Parathyroid adenoma (tissue), 2 donors: ENCODE results near the gene SPEF2.

Source experiments
- H2AFZ ChIP-seq: fragments of 300-600 bp; sonication (generic); one replicate; pipeline ENCODE4 v1.7.0; 2017; ENCODE audit warnings: antibody characterized with exemption, mild to moderate bottlenecking
- H3K27ac ChIP-seq: fragments of 300-600 bp; sonication (generic); one replicate; pipeline ENCODE4 v1.7.0; 2017
- H3K27me3 ChIP-seq: fragments of 300-600 bp; sonication (generic); one replicate; pipeline ENCODE4 v1.7.0; 2017; ENCODE audit warnings: low read length; ENCODE audit not compliant: control insufficient read depth, insufficient read depth
- H3K36me3 ChIP-seq: fragments of 300-600 bp; sonication (generic); one replicate; pipeline ENCODE4 v1.7.0; 2017; ENCODE audit warnings: low read length; ENCODE audit not compliant: control insufficient read depth, insufficient read depth
- H3K4me1 ChIP-seq: fragments of 300-600 bp; sonication (generic); one replicate; pipeline ENCODE4 v1.7.0; 2017; ENCODE audit warnings: control low read depth
- H3K4me2 ChIP-seq: fragments of 300-600 bp; sonication (generic); one replicate; pipeline ENCODE4 v1.7.0; 2017; ENCODE audit warnings: low read length
- H3K4me3 ChIP-seq: fragments of 300-600 bp; sonication (generic); one replicate; pipeline ENCODE4 v1.7.0; 2017; ENCODE audit warnings: low read depth, low read length
- H3K79me2 ChIP-seq: fragments of 300-600 bp; sonication (generic); one replicate; pipeline ENCODE4 v1.7.0; 2017; ENCODE audit warnings: control low read depth
- H3K9ac ChIP-seq: fragments of 300-600 bp; sonication (generic); one replicate; pipeline ENCODE4 v1.7.0; 2017; ENCODE audit warnings: mild to moderate bottlenecking
- H3K9me3 ChIP-seq: fragments of 300-600 bp; sonication (generic); one replicate; pipeline ENCODE4 v1.7.0; 2017; ENCODE audit warnings: low read length; ENCODE audit not compliant: control insufficient read depth
- TF ChIP-seq, protein P1 (sequence below): fragments of 300-600 bp; sonication (generic); IDR thresholded peaks from one replicate; pipeline ENCODE4 v1.7.0; 2017; ENCODE audit warnings: antibody characterized with exemption, mild to moderate bottlenecking
- donor health status: primary hyperparathyroidism.

Gene SPEF2

DNA sequence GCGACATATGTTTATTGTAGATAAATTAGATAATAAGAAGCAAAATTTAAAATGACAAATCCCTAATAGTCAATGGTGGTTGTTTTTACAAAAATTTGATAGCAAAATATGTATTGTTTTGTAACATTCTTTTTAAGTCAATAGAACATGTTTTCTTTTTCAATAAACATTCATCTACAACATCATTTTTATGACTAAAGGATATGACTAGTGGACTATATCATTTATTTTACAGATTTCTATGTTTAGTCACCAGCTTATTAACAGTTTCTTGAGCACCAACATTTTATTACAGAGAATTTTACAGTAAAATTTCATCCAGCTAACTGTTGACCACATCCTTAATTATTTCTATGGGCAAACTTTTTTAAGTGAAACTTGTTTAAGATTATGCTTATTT, 124.3 kb downstream of the SPEF2 start:
- no peaks in the 10 kb centered on the region for H3K9me3 ChIP-seq
- TF ChIP-seq, protein P1, sequence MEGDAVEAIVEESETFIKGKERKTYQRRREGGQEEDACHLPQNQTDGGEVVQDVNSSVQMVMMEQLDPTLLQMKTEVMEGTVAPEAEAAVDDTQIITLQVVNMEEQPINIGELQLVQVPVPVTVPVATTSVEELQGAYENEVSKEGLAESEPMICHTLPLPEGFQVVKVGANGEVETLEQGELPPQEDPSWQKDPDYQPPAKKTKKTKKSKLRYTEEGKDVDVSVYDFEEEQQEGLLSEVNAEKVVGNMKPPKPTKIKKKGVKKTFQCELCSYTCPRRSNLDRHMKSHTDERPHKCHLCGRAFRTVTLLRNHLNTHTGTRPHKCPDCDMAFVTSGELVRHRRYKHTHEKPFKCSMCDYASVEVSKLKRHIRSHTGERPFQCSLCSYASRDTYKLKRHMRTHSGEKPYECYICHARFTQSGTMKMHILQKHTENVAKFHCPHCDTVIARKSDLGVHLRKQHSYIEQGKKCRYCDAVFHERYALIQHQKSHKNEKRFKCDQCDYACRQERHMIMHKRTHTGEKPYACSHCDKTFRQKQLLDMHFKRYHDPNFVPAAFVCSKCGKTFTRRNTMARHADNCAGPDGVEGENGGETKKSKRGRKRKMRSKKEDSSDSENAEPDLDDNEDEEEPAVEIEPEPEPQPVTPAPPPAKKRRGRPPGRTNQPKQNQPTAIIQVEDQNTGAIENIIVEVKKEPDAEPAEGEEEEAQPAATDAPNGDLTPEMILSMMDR = no peak
- no peaks in the 10 kb centered on the region for H3K36me3 ChIP-seq
- H3K4me2 ChIP-seq = no peak overlapping the region
- H2AFZ ChIP-seq = no peak overlapping the region
- no peak overlapping the region for H3K4me3 ChIP-seq
- no peaks in the 10 kb centered on the region for H3K27me3 ChIP-seq
- H3K27ac ChIP-seq = no peak overlapping the region
- H3K4me1 ChIP-seq = no peaks in the 10 kb centered on the region
- H3K9ac ChIP-seq = no peak overlapping the region
- no peaks in the 10 kb centered on the region for H3K79me2 ChIP-seq

DNA sequence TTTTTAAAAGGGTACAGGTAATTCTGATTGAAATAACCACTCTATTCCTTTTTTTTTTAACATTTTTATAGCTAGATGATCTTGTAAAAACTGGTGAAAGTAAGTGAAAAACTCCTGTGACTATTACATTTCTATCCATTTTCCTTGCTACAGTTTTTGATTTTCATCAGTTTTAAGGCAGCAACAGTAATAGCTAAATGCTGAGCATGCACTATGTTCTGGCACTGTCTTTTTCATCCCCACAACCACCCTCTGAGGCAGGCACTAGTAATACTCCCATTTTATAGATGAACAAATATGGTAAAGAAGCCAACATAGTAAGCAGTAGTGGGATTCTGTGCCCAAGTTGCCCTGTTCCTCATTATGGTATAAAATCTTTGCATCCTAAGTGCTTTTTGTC, 126.0 kb downstream of the SPEF2 start:
- Histone ChIP-seq H3K9me3 (no peaks in the 10 kb centered on the region), H3K79me2 (no peaks in the 10 kb centered on the region), H3K9ac (no peak overlapping the region), H2AFZ (no peak overlapping the region), H3K27me3 (no peaks in the 10 kb centered on the region), H3K4me2 (no peak overlapping the region), H3K27ac (no peak overlapping the region), H3K36me3 (no peaks in the 10 kb centered on the region), H3K4me1 (no peaks in the 10 kb centered on the region), H3K4me3 (no peak overlapping the region)
- TF ChIP-seq, protein P1 = no peak

DNA sequence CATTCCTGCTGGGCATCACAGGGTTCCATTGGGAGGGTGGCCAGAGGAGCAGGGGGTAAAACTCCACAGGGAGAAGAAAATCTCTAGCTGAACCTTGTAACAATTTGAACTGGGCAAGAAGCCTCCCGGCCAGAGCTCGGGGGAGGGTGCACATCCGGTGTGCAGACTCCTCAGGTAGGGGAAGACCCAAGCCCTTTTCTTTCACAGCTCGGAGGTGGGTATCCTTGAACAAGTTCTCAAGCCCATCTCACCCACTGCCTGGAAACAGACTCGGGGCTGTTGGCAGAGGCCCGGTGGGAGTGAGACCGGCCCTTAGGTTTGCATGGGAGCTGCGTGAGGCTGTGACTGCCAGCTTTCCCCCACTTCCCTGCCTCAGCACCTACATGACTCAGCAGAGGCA, 127.5 kb downstream of the SPEF2 start:
- Histone ChIP-seq H3K4me1 (no peaks in the 10 kb centered on the region), H3K9me3 (no peaks in the 10 kb centered on the region), H3K9ac (no peak overlapping the region), H3K27ac (no peak overlapping the region), H3K4me2 (no peak overlapping the region), H3K36me3 (no peaks in the 10 kb centered on the region), H3K4me3 (no peak overlapping the region), H3K27me3 (no peaks in the 10 kb centered on the region), H2AFZ (no peak overlapping the region), H3K79me2 (no peaks in the 10 kb centered on the region)
- TF ChIP-seq, protein P1 = no peak

DNA sequence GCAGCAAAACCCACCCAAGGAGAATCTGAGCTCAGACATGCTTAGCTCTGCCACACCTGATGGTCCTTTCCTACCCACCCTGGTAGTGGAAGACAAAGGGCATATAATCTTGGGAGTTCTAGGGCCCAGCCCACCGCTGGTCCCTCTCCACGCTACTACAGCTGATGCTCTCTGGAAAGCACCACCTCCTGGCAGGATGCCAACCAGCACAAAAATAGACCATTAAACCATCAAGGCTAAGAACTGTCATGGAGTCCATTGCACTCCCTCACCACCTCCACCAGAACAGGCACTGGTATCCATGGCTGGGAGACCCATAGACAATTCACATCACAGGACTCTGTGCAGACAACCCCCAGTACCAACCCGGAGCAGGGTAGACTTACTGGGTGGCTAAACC, 128.0 kb downstream of the SPEF2 start:
- no peaks in the 10 kb centered on the region for H3K27me3 ChIP-seq
- no peak overlapping the region for H3K4me3 ChIP-seq
- no peaks in the 10 kb centered on the region for H3K9me3 ChIP-seq
- H3K4me2 ChIP-seq = no peak overlapping the region
- no peaks in the 10 kb centered on the region for H3K36me3 ChIP-seq
- TF ChIP-seq, protein P1 = no peak
- no peak overlapping the region for H2AFZ ChIP-seq
- no peak overlapping the region for H3K27ac ChIP-seq
- no peak overlapping the region for H3K9ac ChIP-seq
- H3K79me2 ChIP-seq = no peaks in the 10 kb centered on the region
- H3K4me1 ChIP-seq = no peaks in the 10 kb centered on the region

DNA sequence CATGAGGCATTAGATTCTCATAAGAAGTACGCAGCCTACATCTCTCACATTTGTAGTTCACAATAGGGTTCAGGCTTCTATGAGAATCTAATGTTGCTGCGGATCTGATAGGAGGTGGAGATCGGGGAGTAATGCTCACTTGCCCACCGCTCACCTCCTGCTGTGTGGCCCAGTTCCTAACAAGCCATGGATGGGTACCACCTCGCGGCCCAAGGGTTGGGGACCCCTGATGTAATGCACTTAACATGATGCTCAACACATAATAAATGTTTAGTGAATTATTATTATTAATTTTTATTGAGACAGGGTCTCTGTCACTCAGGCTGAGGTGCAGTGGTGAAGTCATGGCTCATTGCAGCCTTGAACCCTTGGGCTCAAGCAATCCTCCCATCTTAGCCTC, 134.3 kb downstream of the SPEF2 start:
- H3K27me3 ChIP-seq = no peaks in the 10 kb centered on the region
- no peaks in the 10 kb centered on the region for H3K36me3 ChIP-seq
- H3K4me3 ChIP-seq = no peak overlapping the region
- H3K79me2 ChIP-seq = no peaks in the 10 kb centered on the region
- no peak overlapping the region for H3K27ac ChIP-seq
- no peaks in the 10 kb centered on the region for H3K4me1 ChIP-seq
- H3K9ac ChIP-seq = no peak overlapping the region
- H2AFZ ChIP-seq = no peak overlapping the region
- TF ChIP-seq, protein P1 = no peak
- H3K4me2 ChIP-seq = no peak overlapping the region
- H3K9me3 ChIP-seq = no peaks in the 10 kb centered on the region
